Progenitor cell of endocrine pancreas (in vitro differentiated cells): ENCODE measurements around the gene SLC35B2. TPM values are rescaled to one million over a fixed set of nuclear protein-coding genes. Genes with fewer than 3 reads are reported as not detected.

ENCODE experiments used
- DNase-seq: peaks from one replicate; pipeline ENCODE4 v3.0.0; 2021; ENCODE audit warnings: low spot score; ENCODE audit not compliant: unreplicated experiment
- H3K27ac Mint-ChIP-seq: 2 replicates; pipeline ENCODE4 v1.8.0; 2021; ENCODE audit warnings: mild to moderate bottlenecking, moderate library complexity, mixed read lengths
- H3K27me3 Mint-ChIP-seq: 2 replicates; pipeline ENCODE4 v1.8.0; 2021; ENCODE audit warnings: mixed read lengths
- H3K36me3 Mint-ChIP-seq: 2 replicates; pipeline ENCODE4 v1.8.0; 2022; ENCODE audit warnings: mixed read lengths; ENCODE audit not compliant: insufficient read depth
- H3K4me1 Mint-ChIP-seq: 2 replicates; pipeline ENCODE4 v1.8.0; 2021; ENCODE audit warnings: low read depth, mixed read lengths
- H3K4me3 Mint-ChIP-seq: 2 replicates; pipeline ENCODE4 v1.8.0; 2021; ENCODE audit warnings: low read depth, mild to moderate bottlenecking, moderate library complexity, mixed read lengths
- H3K9me3 Mint-ChIP-seq: 2 replicates; pipeline ENCODE4 v1.8.0; 2021; ENCODE audit warnings: low read depth, mixed read lengths
- CTCF ChIP-seq: fragments of 200-600 bp; sonication (generic); IDR thresholded peaks from one replicate; pipeline ENCODE4 v1.5.0; 2021; ENCODE audit warnings: antibody characterized with exemption, mild to moderate bottlenecking; ENCODE audit not compliant: unreplicated experiment
- total RNA-seq: library from RNA; stranded (reverse); gene quantifications from 2 replicates; pipeline ENCODE4 v1.2.1, GENCODE V29; 2021

The SLC35B2 gene
- total RNA-seq, 1 donor from 2014 or later, result 50.3 TPM

- Mint-ChIP-seq H3K4me1 (peaks cover 38% of the 10 kb centered on the region), H3K9me3 (no peaks in the 10 kb centered on the region)
Measured at GRCh38 chr6:44223319-44224028, 33.9 kb downstream of the SLC35B2 start, which contains the start of gene SLC29A1. TSS of gene SLC29A1 (plus strand) at chr6:44223595. CDS start at chr6:44227314, 3,719 bp downstream.

GRCh38 chr6:44222486-44223318 is 34.6 kb downstream of the SLC35B2 start:
- Mint-ChIP-seq H3K4me3 (peak overlapping the region; percentile 68), H3K9me3 (no peaks in the 10 kb centered on the region), H3K27ac (peak overlapping the region; percentile 37), H3K36me3 (no peaks in the 10 kb centered on the region), H3K27me3 (peaks cover 26% of the 10 kb centered on the region), H3K4me1 (peaks cover 42% of the 10 kb centered on the region)
- DNase-seq, result no peak
- TF ChIP-seq CTCF, result no peak

More at GRCh38 chr6:44223319-44224028, 33.9 kb downstream of the SLC35B2 start, which contains the start of gene SLC29A1:
- peaks cover 20% of the 10 kb centered on the region for H3K27me3 Mint-ChIP-seq
- TF ChIP-seq CTCF, result peak; percentile 59
- peak within 1 kb of the TSS; percentile 89 for H3K27ac Mint-ChIP-seq
- peak; percentile 80 for DNase-seq
- H3K36me3 Mint-ChIP-seq, result no peaks in the 10 kb centered on the region
- peak within 1 kb of the TSS; percentile 71 for H3K4me3 Mint-ChIP-seq

- no peaks in the 10 kb centered on the region for H3K9me3 Mint-ChIP-seq
- no peak for TF ChIP-seq CTCF
- H3K36me3 Mint-ChIP-seq, result no peaks in the 10 kb centered on the region
- H3K4me1 Mint-ChIP-seq, result peaks cover 42% of the 10 kb centered on the region
- DNase-seq, result no peak
- no peak overlapping the region for H3K27ac Mint-ChIP-seq
- no peak overlapping the region for H3K4me3 Mint-ChIP-seq
- peaks cover 30% of the 10 kb centered on the region for H3K27me3 Mint-ChIP-seq
Measured at GRCh38 chr6:44221961-44222335, 35.4 kb downstream of the SLC35B2 start.

GRCh38 chr6:44221291-44221960 is 35.9 kb downstream of the SLC35B2 start:
- Mint-ChIP-seq H3K27me3 (peaks cover 35% of the 10 kb centered on the region), H3K4me1 (peaks cover 42% of the 10 kb centered on the region), H3K4me3 (peak overlapping the region; percentile 59), H3K36me3 (no peaks in the 10 kb centered on the region), H3K27ac (peak overlapping the region; percentile 88), H3K9me3 (no peaks in the 10 kb centered on the region)
- DNase-seq, result peak; percentile 59
- TF ChIP-seq CTCF, result peak; percentile 73

GRCh38 chr6:44220913-44221290 is 36.4 kb downstream of the SLC35B2 start:
- no peaks in the 10 kb centered on the region for H3K36me3 Mint-ChIP-seq
- no peak for DNase-seq
- H3K27ac Mint-ChIP-seq, result peak overlapping the region; percentile 88
- no peaks in the 10 kb centered on the region for H3K9me3 Mint-ChIP-seq
- peaks cover 35% of the 10 kb centered on the region for H3K27me3 Mint-ChIP-seq
- TF ChIP-seq CTCF, result no peak
- H3K4me3 Mint-ChIP-seq, result peak overlapping the region; percentile 59
- peaks cover 38% of the 10 kb centered on the region for H3K4me1 Mint-ChIP-seq
